HG03066 (cell line): ENCODE results near the gene NEK1.
A peak's percentile ranks its signal among the peaks of the same experiment; 100 is the strongest.
"Not testable (repeated sequence)": the region's sequence is repeated elsewhere in the genome, so short reads cannot be mapped to it uniquely, and the experiment has no call there.

Source experiments
- ATAC-seq: cut with Tn5 transposase; IDR thresholded peaks from one replicate; pipeline ENCODE4 v1.9.1; 2021; ENCODE audit warnings: low read depth; ENCODE audit not compliant: unreplicated experiment

The NEK1 gene

GRCh38 chr4:169523796-169524195 lies 88.6 kb downstream of the NEK1 start:
- no peak for ATAC-seq

- ATAC-seq: no peak
These were observed 101.8 kb downstream of the NEK1 start for GRCh38 chr4:169510617-169511016.

- no peak for ATAC-seq
These were observed 105.5 kb downstream of the NEK1 start for GRCh38 chr4:169506903-169507302.

- not testable (repeated sequence) for ATAC-seq
These were observed 112.5 kb downstream of the NEK1 start for GRCh38 chr4:169499907-169500306.

- ATAC-seq: not testable (repeated sequence)
These were observed 118.1 kb downstream of the NEK1 start for GRCh38 chr4:169494234-169494633.

- ATAC-seq: no peak
These were observed 119.2 kb downstream of the NEK1 start for GRCh38 chr4:169493164-169493524.

- no peak for ATAC-seq
These were observed 119.8 kb downstream of the NEK1 start for GRCh38 chr4:169492436-169493163.

GRCh38 chr4:169491211-169491610 lies 121.2 kb downstream of the NEK1 start:
- no peak for ATAC-seq

GRCh38 chr4:169489306-169489705 lies 123.1 kb downstream of the NEK1 start:
- ATAC-seq: no peak

GRCh38 chr4:169485791-169486742 lies 126.3 kb downstream of the NEK1 start:
- ATAC-seq: peak; percentile 88

GRCh38 chr4:169485086-169485485 lies 127.3 kb downstream of the NEK1 start:
- ATAC-seq: no peak

GRCh38 chr4:169484485-169484884 lies 127.9 kb downstream of the NEK1 start:
- ATAC-seq: no peak

- ATAC-seq: no peak
These were observed 148.3 kb downstream of the NEK1 start for GRCh38 chr4:169464080-169464479.

- ATAC-seq: no peak
These were observed 152.3 kb downstream of the NEK1 start for GRCh38 chr4:169460081-169460480.

- ATAC-seq: no peak
These were observed 153.8 kb downstream of the NEK1 start for GRCh38 chr4:169458575-169458974.

GRCh38 chr4:169452644-169453043 lies 159.7 kb downstream of the NEK1 start:
- not testable (repeated sequence) for ATAC-seq

GRCh38 chr4:169448935-169449334 lies 163.4 kb downstream of the NEK1 start:
- not testable (repeated sequence) for ATAC-seq

GRCh38 chr4:169446824-169447223 lies 165.6 kb downstream of the NEK1 start:
- no peak for ATAC-seq

GRCh38 chr4:169443748-169444147 lies 168.6 kb downstream of the NEK1 start:
- no peak for ATAC-seq

GRCh38 chr4:169440446-169440845 lies 171.9 kb downstream of the NEK1 start:
- no peak for ATAC-seq

GRCh38 chr4:169439244-169439643 lies 173.1 kb downstream of the NEK1 start:
- no peak for ATAC-seq

GRCh38 chr4:169438057-169438480 lies 174.3 kb downstream of the NEK1 start:
- ATAC-seq: peak; percentile 39
